Effector memory CD8-positive, alpha-beta T cell (primary cell): ENCODE measurements around the gene TBC1D22A.

Experiments used
- ATAC-seq: fragments of 150-1000 bp; cut with Tn5 transposase; replicated peaks from 2 replicates; pipeline ENCODE4 v1.10.0; 2021; ENCODE audit warnings: mild to moderate bottlenecking, moderate library complexity
- DNase-seq, 3 experiments: peaks; one replicate each; pipeline ENCODE4 v3.0.0; 2021
- H3K27ac Mint-ChIP-seq, 2 donors: one replicate each; pipeline ENCODE4 v1.8.0; 2022; ENCODE audit warnings: mild to moderate bottlenecking in 2 of 2, mixed read lengths in 2 of 2, moderate library complexity in 2 of 2
- H3K27me3 Mint-ChIP-seq, 2 donors: one replicate each; pipeline ENCODE4 v1.8.0; 2022; ENCODE audit warnings: mixed read lengths in 2 of 2
- H3K36me3 Mint-ChIP-seq: one replicate; pipeline ENCODE4 v1.8.0; 2022; ENCODE audit warnings: mild to moderate bottlenecking, moderate library complexity, mixed read lengths; ENCODE audit not compliant: insufficient read depth
- H3K4me1 Mint-ChIP-seq, 2 donors: one replicate each; pipeline ENCODE4 v1.8.0; 2022; ENCODE audit warnings: low read depth in 2 of 2, mixed read lengths in 2 of 2
- H3K4me3 Mint-ChIP-seq, 2 donors: one replicate each; pipeline ENCODE4 v1.8.0; 2022; ENCODE audit warnings: mild to moderate bottlenecking in 2 of 2, mixed read lengths in 2 of 2, moderate library complexity in 2 of 2
- H3K9me3 Mint-ChIP-seq, 2 donors: one replicate each; pipeline ENCODE4 v1.8.0; 2022; ENCODE audit warnings: mixed read lengths in 2 of 2

TBC1D22A gene

DNA sequence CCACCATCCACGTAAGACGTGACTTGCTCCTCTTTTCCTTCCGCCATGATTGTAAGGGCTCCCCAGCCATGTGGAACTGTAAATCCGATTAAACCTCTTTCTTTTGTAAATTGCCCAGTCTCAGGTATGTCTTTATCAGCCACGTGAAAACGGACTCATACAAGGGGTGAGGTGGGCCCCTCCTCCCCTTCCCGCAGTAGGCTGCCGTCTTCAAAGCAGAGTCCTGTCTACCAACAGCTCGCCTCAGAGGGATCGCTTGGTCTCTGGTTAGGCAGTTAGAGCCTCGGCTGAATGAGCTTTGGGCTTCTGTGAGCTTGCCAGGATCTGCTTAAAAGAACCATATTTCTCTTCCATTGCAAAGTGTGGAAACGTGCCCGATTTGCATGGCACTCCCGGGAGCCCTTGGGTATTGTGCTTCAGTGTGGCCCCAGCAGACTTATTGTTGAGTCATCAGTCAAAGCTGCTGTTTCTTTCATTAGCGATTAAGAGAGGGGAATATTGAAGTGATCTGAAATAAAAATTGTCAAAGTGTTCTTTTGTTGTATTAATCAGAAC lies 338.3 kb downstream of the TBC1D22A start:
- Mint-ChIP-seq H3K4me3 (no peak overlapping the region), H3K4me1 (peaks cover 15 to 28% of the 10 kb centered on the region in 2 donors), H3K27me3 (no peaks in the 10 kb centered on the region), H3K9me3 (no peaks in the 10 kb centered on the region), H3K36me3 (peaks cover 6% of the 10 kb centered on the region), H3K27ac (no peak overlapping the region)
- ATAC-seq: no peak
- no peak for DNase-seq

DNA sequence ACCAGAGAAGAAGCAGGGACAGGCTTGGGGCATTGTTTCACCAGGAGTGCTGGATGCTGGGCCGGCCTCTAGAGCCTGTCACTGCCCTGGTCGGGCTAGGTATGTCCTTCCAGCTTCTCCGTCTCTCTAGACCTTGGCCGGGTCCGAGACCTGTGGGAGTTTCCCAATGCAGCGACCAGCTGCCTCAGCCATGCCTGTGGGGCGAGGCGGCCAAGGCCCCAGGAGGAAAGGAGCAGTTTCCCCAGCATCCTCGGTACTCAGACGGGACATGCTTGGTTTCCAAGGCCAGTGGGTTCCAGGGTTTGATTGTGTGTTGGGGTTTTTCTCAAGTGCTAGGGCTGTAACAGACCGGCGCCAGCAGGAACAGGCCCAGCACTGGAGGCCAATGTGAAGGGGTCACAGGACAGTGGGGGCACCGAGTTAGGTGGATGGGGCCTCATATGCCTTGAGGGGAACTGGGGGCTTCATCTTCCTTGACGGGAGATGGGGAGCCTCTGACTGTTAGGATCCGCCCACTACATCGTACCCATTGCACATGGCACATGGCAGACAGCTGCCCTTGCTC lies 339.0 kb downstream of the TBC1D22A start:
- Mint-ChIP-seq H3K4me3 (no peak overlapping the region), H3K27ac (no peak overlapping the region), H3K36me3 (peaks cover 6% of the 10 kb centered on the region), H3K4me1 (peaks cover 13 to 28% of the 10 kb centered on the region in 2 donors), H3K9me3 (no peaks in the 10 kb centered on the region), H3K27me3 (no peaks in the 10 kb centered on the region)
- ATAC-seq (no peak), DNase-seq (no peak)

- Mint-ChIP-seq H3K9me3 (no peaks in the 10 kb centered on the region), H3K27ac (no peak overlapping the region), H3K4me3 (no peak overlapping the region), H3K4me1 (peaks cover 9 to 28% of the 10 kb centered on the region in 2 donors), H3K36me3 (peaks cover 6% of the 10 kb centered on the region), H3K27me3 (no peaks in the 10 kb centered on the region)
- ATAC-seq (no peak), DNase-seq (no peak)
These were observed 339.6 kb downstream of the TBC1D22A start for GRCh38 chr22:47102081-47102480.

DNA sequence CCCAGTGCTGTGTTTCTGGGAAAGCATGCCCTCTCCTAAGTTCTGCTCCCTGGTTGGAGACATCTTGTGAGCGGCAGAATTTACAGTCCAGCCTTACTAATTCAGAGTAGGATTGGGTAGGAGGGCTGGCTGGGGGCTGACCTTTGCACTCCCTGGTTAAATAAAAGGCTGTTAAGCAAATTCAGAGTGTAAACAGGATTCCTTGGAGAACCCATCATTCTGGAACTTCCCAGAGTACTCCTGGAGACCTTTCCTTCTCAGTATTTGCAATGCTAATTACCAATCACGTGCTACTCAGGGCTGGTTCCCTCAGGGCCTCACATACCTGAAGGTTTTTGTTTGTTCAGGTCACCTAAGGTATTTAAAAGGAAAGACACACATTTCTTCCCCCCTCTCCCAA lies 340.2 kb downstream of the TBC1D22A start:
- no peak for DNase-seq
- Mint-ChIP-seq H3K27ac (no peak overlapping the region), H3K4me1 (peaks cover 7 to 28% of the 10 kb centered on the region in 2 donors), H3K4me3 (no peak overlapping the region), H3K9me3 (no peaks in the 10 kb centered on the region), H3K36me3 (peaks cover 6% of the 10 kb centered on the region), H3K27me3 (no peaks in the 10 kb centered on the region)
- no peak for ATAC-seq

- DNase-seq (no peak), ATAC-seq (no peak)
- no peaks in the 10 kb centered on the region for H3K27me3 Mint-ChIP-seq
- H3K4me1 Mint-ChIP-seq: peaks cover 5 to 22% of the 10 kb centered on the region in 2 donors
- H3K36me3 Mint-ChIP-seq: peaks cover 3% of the 10 kb centered on the region
- H3K4me3 Mint-ChIP-seq: no peak overlapping the region
- no peaks in the 10 kb centered on the region for H3K9me3 Mint-ChIP-seq
- peak overlapping the region in 1 of 2 donors; percentile 13 for H3K27ac Mint-ChIP-seq
These were observed 342.6 kb downstream of the TBC1D22A start for GRCh38 chr22:47105085-47105484.

GRCh38 chr22:47106806-47107205 lies 344.4 kb downstream of the TBC1D22A start:
- DNase-seq: no peak
- Mint-ChIP-seq H3K27ac (no peak overlapping the region), H3K4me1 (peaks cover 0 to 14% of the 10 kb centered on the region in 2 donors), H3K4me3 (no peak overlapping the region), H3K36me3 (peaks cover 8% of the 10 kb centered on the region), H3K27me3 (no peaks in the 10 kb centered on the region), H3K9me3 (no peaks in the 10 kb centered on the region)
- no peak for ATAC-seq

DNA sequence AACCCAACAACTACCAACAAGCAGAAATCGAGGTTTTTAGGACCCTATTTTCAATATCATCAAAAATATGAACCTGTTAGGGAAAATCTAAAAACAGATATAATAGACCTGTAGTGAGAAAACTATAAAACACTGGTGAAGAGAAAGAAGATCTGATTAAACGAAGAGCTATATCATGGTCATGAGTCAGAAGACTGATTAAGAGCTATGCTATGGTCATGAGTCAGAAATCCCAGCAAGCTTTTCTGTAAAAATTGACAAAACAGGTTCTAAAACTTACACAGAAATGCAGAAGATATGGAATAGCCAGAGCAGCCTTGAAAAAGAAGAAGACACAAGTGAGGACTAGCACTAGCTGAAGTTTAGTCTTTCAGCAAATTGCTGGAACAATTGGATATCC lies 345.0 kb downstream of the TBC1D22A start:
- ATAC-seq (no peak), DNase-seq (no peak)
- Mint-ChIP-seq H3K9me3 (no peaks in the 10 kb centered on the region), H3K27ac (no peak overlapping the region), H3K36me3 (peaks cover 8% of the 10 kb centered on the region), H3K4me1 (peaks cover 0 to 14% of the 10 kb centered on the region in 2 donors), H3K4me3 (no peak overlapping the region), H3K27me3 (no peaks in the 10 kb centered on the region)

GRCh38 chr22:47110817-47111443 lies 348.5 kb downstream of the TBC1D22A start:
- Mint-ChIP-seq H3K4me1 (peaks cover 3 to 6% of the 10 kb centered on the region in 2 donors), H3K9me3 (no peaks in the 10 kb centered on the region), H3K27ac (no peak overlapping the region), H3K4me3 (no peak overlapping the region), H3K27me3 (no peaks in the 10 kb centered on the region), H3K36me3 (peaks cover 7% of the 10 kb centered on the region)
- DNase-seq: no peak
- no peak for ATAC-seq

DNA sequence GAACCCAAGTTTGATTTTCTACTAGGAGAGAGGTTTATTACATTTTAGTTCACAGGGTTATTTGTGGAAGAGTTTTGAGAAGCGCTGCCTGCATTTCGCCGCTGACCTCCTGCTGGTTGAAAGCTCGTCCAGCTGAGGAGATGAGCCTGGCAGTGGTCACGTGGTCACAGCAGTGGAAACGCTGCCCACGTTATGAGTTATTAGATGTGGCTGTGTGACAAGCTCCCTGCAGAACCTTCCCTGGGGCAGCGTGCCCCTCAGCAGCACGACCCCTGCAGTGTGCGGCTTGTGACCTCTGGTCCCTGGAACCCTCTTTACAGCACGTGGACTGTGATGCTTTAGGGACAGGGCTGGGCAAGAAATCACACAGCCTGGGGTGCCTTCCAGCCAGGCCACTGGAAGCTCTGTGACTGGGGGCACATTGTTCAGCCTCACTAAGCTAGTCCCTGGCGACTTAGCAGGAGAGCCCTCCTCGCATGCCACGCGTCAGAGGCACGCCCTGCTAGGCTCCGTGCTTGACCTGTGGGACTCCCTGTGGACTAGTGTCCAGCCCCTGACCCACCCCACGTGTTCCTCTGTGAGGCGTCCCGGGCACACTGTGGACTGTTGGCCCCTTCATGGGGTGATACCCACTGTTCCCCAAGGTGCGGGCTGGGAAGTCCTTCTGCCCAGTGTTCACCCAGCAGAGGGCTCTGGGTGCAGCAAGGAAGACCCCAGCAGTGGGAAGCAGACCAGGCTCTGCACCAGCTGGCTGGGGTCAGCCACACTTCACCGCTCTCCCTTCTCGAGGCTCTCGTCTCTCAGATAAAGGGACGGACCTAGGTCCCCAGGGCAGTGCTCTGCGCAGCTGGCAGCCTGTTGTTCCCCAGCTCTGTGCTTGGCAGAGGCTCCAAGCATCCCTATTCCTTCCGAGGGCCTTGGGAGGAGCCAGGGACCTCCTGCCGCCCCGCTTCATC lies 349.5 kb downstream of the TBC1D22A start:
- Mint-ChIP-seq H3K27ac (no peak overlapping the region), H3K4me1 (peaks cover 3 to 6% of the 10 kb centered on the region in 2 donors), H3K27me3 (no peaks in the 10 kb centered on the region), H3K9me3 (no peaks in the 10 kb centered on the region), H3K4me3 (no peak overlapping the region), H3K36me3 (peaks cover 9% of the 10 kb centered on the region)
- ATAC-seq: no peak
- no peak for DNase-seq

DNA sequence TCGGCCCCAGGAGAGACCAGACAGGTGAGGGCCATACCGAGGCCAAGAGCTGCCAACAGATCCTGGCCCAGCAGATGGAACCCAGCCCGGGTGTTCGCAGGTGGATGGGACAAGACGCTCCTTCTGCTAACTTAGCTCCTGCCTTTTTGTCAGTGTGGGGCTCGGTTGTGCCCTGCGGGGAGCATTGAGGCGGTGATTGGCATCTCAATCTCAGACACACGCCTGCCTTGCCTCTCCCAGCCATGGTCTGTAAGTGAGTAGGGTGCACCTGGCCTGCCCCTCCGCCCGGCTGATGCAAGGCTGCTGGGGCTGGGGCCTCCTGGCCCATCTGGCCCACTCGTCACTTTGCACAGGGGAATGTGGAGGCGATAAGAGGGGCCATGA lies 350.1 kb downstream of the TBC1D22A start:
- H3K27ac Mint-ChIP-seq: no peak overlapping the region
- ATAC-seq: no peak
- peaks cover 10% of the 10 kb centered on the region for H3K36me3 Mint-ChIP-seq
- no peaks in the 10 kb centered on the region for H3K9me3 Mint-ChIP-seq
- H3K4me1 Mint-ChIP-seq: peaks cover 3 to 6% of the 10 kb centered on the region in 2 donors
- no peaks in the 10 kb centered on the region for H3K27me3 Mint-ChIP-seq
- H3K4me3 Mint-ChIP-seq: no peak overlapping the region
- no peak for DNase-seq

- DNase-seq (no peak), ATAC-seq (no peak)
- no peak overlapping the region for H3K27ac Mint-ChIP-seq
- H3K4me1 Mint-ChIP-seq: peaks cover 3 to 6% of the 10 kb centered on the region in 2 donors
- peaks cover 10% of the 10 kb centered on the region for H3K36me3 Mint-ChIP-seq
- H3K27me3 Mint-ChIP-seq: no peaks in the 10 kb centered on the region
- H3K9me3 Mint-ChIP-seq: no peaks in the 10 kb centered on the region
- no peak overlapping the region for H3K4me3 Mint-ChIP-seq
These were observed 350.8 kb downstream of the TBC1D22A start for GRCh38 chr22:47112994-47113852.

DNA sequence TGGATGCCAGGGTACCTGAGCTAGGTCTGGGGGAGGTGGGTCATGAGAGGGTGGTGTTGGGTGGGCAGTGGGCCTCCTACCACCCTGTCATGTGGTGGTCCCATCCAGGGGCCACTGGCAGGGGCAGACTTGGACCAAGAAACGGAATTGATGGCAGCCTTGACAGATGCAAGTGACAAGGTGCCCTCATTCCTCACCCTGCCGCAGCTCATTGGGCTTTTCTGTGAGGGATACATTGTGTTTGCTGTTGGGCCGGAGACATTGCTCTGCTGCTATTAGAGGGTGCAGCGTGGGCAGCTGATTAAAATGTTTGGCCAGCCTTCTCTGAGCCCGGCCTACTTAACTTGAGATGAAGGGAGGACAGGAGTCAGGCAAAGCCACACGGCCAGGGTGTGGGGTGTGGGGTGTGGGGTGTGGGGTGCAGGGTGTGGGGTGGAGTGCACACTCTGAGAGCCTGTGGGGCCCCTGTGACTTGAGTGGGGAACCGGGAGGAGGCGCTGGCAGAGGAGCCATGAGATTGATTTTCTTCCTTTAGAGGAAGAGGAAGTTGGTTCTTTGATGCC lies 351.5 kb downstream of the TBC1D22A start:
- peaks cover 3 to 6% of the 10 kb centered on the region in 2 donors for H3K4me1 Mint-ChIP-seq
- no peak for ATAC-seq
- DNase-seq: no peak
- H3K4me3 Mint-ChIP-seq: no peak overlapping the region
- no peaks in the 10 kb centered on the region for H3K9me3 Mint-ChIP-seq
- H3K27ac Mint-ChIP-seq: peak overlapping the region in 1 of 2 donors; percentile 10
- H3K27me3 Mint-ChIP-seq: no peaks in the 10 kb centered on the region
- H3K36me3 Mint-ChIP-seq: peaks cover 10% of the 10 kb centered on the region
